ENCODE measurements around the gene GLYR1.

The GLYR1 gene

GRCh38 chr16:4864728-4865127 lies 17.6 kb upstream of the GLYR1 start:
- DNase-seq (ENCODE audit: extremely low read depth, insufficient read length), result no peak
- TF ChIP-seq, protein P1, sequence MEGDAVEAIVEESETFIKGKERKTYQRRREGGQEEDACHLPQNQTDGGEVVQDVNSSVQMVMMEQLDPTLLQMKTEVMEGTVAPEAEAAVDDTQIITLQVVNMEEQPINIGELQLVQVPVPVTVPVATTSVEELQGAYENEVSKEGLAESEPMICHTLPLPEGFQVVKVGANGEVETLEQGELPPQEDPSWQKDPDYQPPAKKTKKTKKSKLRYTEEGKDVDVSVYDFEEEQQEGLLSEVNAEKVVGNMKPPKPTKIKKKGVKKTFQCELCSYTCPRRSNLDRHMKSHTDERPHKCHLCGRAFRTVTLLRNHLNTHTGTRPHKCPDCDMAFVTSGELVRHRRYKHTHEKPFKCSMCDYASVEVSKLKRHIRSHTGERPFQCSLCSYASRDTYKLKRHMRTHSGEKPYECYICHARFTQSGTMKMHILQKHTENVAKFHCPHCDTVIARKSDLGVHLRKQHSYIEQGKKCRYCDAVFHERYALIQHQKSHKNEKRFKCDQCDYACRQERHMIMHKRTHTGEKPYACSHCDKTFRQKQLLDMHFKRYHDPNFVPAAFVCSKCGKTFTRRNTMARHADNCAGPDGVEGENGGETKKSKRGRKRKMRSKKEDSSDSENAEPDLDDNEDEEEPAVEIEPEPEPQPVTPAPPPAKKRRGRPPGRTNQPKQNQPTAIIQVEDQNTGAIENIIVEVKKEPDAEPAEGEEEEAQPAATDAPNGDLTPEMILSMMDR (IDR thresholded peaks at IDR 0.05; ENCODE audit: insufficient read depth, low read length, poor library complexity, severe bottlenecking), result no peak
- H3K36me3 ChIP-seq (ENCODE audit: control insufficient read depth, insufficient read depth, low read length), result peaks cover 18% of the 10 kb centered on the region
- H3K4me3 ChIP-seq (replicated peaks; ENCODE audit: low read depth, low read length), result no peak overlapping the region
- H3K27me3 ChIP-seq (replicated peaks; ENCODE audit: control insufficient read depth, insufficient read depth, low read length), result no peaks in the 10 kb centered on the region

- DNase-seq (ENCODE audit: extremely low read depth, insufficient read length), result no peak
- H3K36me3 ChIP-seq (ENCODE audit: control insufficient read depth, insufficient read depth, low read length), result peaks cover 24% of the 10 kb centered on the region
- TF ChIP-seq, protein P1 (IDR thresholded peaks at IDR 0.05; ENCODE audit: insufficient read depth, low read length, poor library complexity, severe bottlenecking), result no peak
- H3K27me3 ChIP-seq (replicated peaks; ENCODE audit: control insufficient read depth, insufficient read depth, low read length), result no peaks in the 10 kb centered on the region
- no peak overlapping the region for H3K4me3 ChIP-seq (replicated peaks; ENCODE audit: low read depth, low read length)
These were observed 15.6 kb upstream of the GLYR1 start for GRCh38 chr16:4862639-4863038.

DNA sequence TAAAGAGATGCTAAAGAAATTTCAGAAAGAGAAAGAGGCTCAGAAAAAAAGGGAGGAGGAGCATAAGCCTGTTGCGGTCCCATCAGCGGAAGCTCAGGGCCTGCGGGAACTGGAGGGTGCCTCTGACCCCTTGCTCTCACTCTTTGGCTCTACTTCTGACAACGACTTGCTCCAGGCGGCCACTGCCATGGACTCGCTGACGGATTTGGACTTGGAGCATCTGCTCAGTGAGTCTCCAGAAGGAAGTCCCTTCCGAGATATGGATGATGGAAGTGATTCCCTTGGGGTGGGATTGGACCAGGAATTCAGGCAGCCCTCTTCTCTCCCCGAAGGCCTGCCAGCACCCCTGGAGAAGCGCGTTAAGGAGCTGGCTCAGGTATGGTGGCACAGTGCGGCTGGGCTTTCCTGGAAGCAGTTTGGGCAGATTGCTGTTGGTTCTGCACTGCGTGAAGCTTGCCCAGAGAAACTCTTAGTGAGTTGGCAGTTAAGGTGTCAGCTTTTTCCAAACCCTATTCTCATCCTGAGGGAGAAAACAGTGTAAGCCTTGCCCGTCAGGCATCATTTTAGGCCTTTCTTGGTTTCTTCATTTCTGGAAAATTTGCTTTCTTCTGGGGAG lies 13.7 kb upstream of the GLYR1 start:
- Histone ChIP-seq H3K27me3 (replicated peaks; ENCODE audit: control insufficient read depth, insufficient read depth, low read length) (no peaks in the 10 kb centered on the region), H3K4me3 (replicated peaks; ENCODE audit: low read depth, low read length) (no peak overlapping the region), H3K36me3 (ENCODE audit: control insufficient read depth, insufficient read depth, low read length) (peaks cover 21% of the 10 kb centered on the region)
- no peak for DNase-seq (ENCODE audit: extremely low read depth, insufficient read length)
- TF ChIP-seq, protein P1 (IDR thresholded peaks at IDR 0.05; ENCODE audit: insufficient read depth, low read length, poor library complexity, severe bottlenecking), result no peak

DNA sequence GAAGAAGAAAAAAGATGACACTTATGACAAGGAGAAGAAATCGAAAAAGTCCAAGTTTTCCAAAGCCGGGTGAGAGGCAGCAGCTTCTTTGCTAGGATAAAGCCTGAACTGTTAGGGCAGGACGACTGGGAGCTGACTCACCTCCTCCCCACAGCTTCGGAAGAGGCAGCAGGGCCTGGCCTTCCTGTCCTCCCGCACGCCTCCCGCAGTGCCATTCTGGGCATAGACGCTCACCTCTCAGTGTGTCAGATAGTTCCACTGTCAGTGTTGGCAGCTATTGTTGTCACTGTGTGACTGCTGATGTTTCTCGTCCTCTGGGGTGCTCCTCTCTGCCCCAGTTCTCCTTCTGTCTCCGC lies 12.8 kb upstream of the GLYR1 start:
- no peak overlapping the region for H3K4me3 ChIP-seq (replicated peaks; ENCODE audit: low read depth, low read length)
- TF ChIP-seq, protein P1 (IDR thresholded peaks at IDR 0.05; ENCODE audit: insufficient read depth, low read length, poor library complexity, severe bottlenecking), result no peak
- H3K27me3 ChIP-seq (replicated peaks; ENCODE audit: control insufficient read depth, insufficient read depth, low read length), result no peaks in the 10 kb centered on the region
- H3K36me3 ChIP-seq (ENCODE audit: control insufficient read depth, insufficient read depth, low read length), result peaks cover 25% of the 10 kb centered on the region
- no peak for DNase-seq (ENCODE audit: extremely low read depth, insufficient read length)

- H3K36me3 ChIP-seq (ENCODE audit: control insufficient read depth, insufficient read depth, low read length), result peaks cover 25% of the 10 kb centered on the region
- H3K4me3 ChIP-seq (replicated peaks; ENCODE audit: low read depth, low read length), result no peak overlapping the region
- DNase-seq (ENCODE audit: extremely low read depth, insufficient read length), result no peak
These were observed 12.3 kb upstream of the GLYR1 start for GRCh38 chr16:4859190-4859899.

More at GRCh38 chr16:4859190-4859899, 12.3 kb upstream of the GLYR1 start:
- TF ChIP-seq, protein P1 (IDR thresholded peaks at IDR 0.05; ENCODE audit: insufficient read depth, low read length, poor library complexity, severe bottlenecking), result no peak
- H3K27me3 ChIP-seq (replicated peaks; ENCODE audit: control insufficient read depth, insufficient read depth, low read length), result no peaks in the 10 kb centered on the region

Measured in GM06990 (cell line).